H9 (cell line): ENCODE measurements around the gene FARS2. TPM values are rescaled to one million over a fixed set of nuclear protein-coding genes. Genes with fewer than 3 reads are reported as not detected.

Experiments used
- DNase-seq: peaks from one replicate; pipeline ENCODE4 v3.0.0-alpha.2; 2017
- H2AFZ ChIP-seq: one replicate; pipeline ENCODE4 v1.6.1; 2013; ENCODE audit warnings: mild to moderate bottlenecking, low read length, control low read depth, moderate library complexity
- H2AK5ac ChIP-seq: 2 replicates; pipeline ENCODE4 v1.6.1; 2013; ENCODE audit warnings: low read length, control low read depth, mixed read lengths; ENCODE audit not compliant: insufficient read length
- H2BK120ac ChIP-seq: one replicate; pipeline ENCODE4 v1.6.1; 2013; ENCODE audit warnings: low read depth, mild to moderate bottlenecking, low read length, control low read depth, inconsistent platforms; ENCODE audit not compliant: poor library complexity, severe bottlenecking
- H2BK12ac ChIP-seq: 2 replicates; pipeline ENCODE4 v1.6.1; 2013; ENCODE audit warnings: low read length, control low read depth, mixed read lengths, low read depth; ENCODE audit not compliant: insufficient read length
- H2BK15ac ChIP-seq: 2 replicates; pipeline ENCODE4 v1.6.1; 2013; ENCODE audit warnings: low read depth, low read length, control low read depth
- H2BK20ac ChIP-seq: one replicate; pipeline ENCODE4 v1.6.1; 2013; ENCODE audit warnings: low read depth, mild to moderate bottlenecking, low read length, control low read depth, inconsistent platforms; ENCODE audit not compliant: poor library complexity, severe bottlenecking
- H2BK5ac ChIP-seq: 2 replicates; pipeline ENCODE4 v1.6.1; 2013; ENCODE audit warnings: low read length, control low read depth, mixed read lengths; ENCODE audit not compliant: insufficient read length
- H3K14ac ChIP-seq: 2 replicates; pipeline ENCODE4 v1.6.1; 2013; ENCODE audit warnings: low read length, control low read depth; ENCODE audit not compliant: insufficient read depth
- H3K18ac ChIP-seq: 2 replicates; pipeline ENCODE4 v1.6.1; 2013; ENCODE audit warnings: low read depth, mild to moderate bottlenecking, mixed read lengths, low read length, control low read depth; ENCODE audit not compliant: insufficient read length
- H3K23ac ChIP-seq: 2 replicates; pipeline ENCODE4 v1.6.1; 2013; ENCODE audit warnings: low read length, control low read depth, mixed read lengths, low read depth; ENCODE audit not compliant: insufficient read length
- H3K23me2 ChIP-seq: 2 replicates; pipeline ENCODE4 v1.6.1; 2013; ENCODE audit warnings: low read depth, mild to moderate bottlenecking, mixed read lengths, low read length, control low read depth; ENCODE audit not compliant: insufficient read length, poor library complexity, severe bottlenecking
- H3K27ac ChIP-seq: 2 replicates; pipeline ENCODE4 v1.5.1; 2013; ENCODE audit warnings: low read length, control low read depth, mixed read lengths, low read depth; ENCODE audit not compliant: insufficient read length
- H3K27me3 ChIP-seq: 2 replicates; pipeline ENCODE4 v1.6.1; 2013; ENCODE audit warnings: low read length, control low read depth, inconsistent platforms; ENCODE audit not compliant: insufficient read depth
- H3K4ac ChIP-seq: 2 replicates; pipeline ENCODE4 v1.6.1; 2013; ENCODE audit warnings: low read depth, mild to moderate bottlenecking, control low read depth, inconsistent platforms, low read length, moderate library complexity
- H3K4me1 ChIP-seq: 2 replicates; pipeline ENCODE4 v1.6.1; 2013; ENCODE audit warnings: low read length, control low read depth, inconsistent platforms; ENCODE audit not compliant: insufficient read depth
- H3K4me2 ChIP-seq: 2 replicates; pipeline ENCODE4 v1.6.1; 2013; ENCODE audit warnings: low read length, control low read depth, mixed read lengths; ENCODE audit not compliant: insufficient read length, insufficient read depth
- H3K56ac ChIP-seq: 2 replicates; pipeline ENCODE4 v1.6.1; 2013; ENCODE audit warnings: low read depth, mild to moderate bottlenecking, mixed read lengths, low read length, control low read depth; ENCODE audit not compliant: insufficient read length
- H3K79me1 ChIP-seq: 2 replicates; pipeline ENCODE4 v1.6.1; 2013; ENCODE audit warnings: low read depth, mild to moderate bottlenecking, moderate library complexity, low read length, control low read depth, inconsistent platforms; ENCODE audit not compliant: insufficient read depth, poor library complexity, severe bottlenecking
- H3K79me2 ChIP-seq: 2 replicates; pipeline ENCODE4 v1.6.1; 2013; ENCODE audit warnings: low read length, control low read depth, inconsistent platforms; ENCODE audit not compliant: insufficient read depth
- H3K9ac ChIP-seq: 2 replicates; pipeline ENCODE4 v1.6.1; 2013; ENCODE audit warnings: low read length, control low read depth, mixed read lengths; ENCODE audit not compliant: insufficient read length; ENCODE audit errors: extremely low read depth
- H3K9me3 ChIP-seq: one replicate; pipeline ENCODE4 v1.6.1; 2013; ENCODE audit warnings: low read depth, low read length, inconsistent platforms; ENCODE audit not compliant: control insufficient read depth
- H3T11ph ChIP-seq: one replicate; pipeline ENCODE4 v1.6.1; 2013; ENCODE audit warnings: mild to moderate bottlenecking, low read length, control low read depth, inconsistent platforms
- H4K20me1 ChIP-seq: one replicate; pipeline ENCODE4 v1.6.1; 2013; ENCODE audit not compliant: control insufficient read depth, insufficient read length, insufficient read depth
- H4K5ac ChIP-seq: 2 replicates; pipeline ENCODE4 v1.6.1; 2013; ENCODE audit warnings: low read depth, mild to moderate bottlenecking, mixed read lengths, low read length, control low read depth; ENCODE audit not compliant: insufficient read length
- H4K8ac ChIP-seq: replicated peaks from 2 replicates; pipeline ENCODE4 v1.6.1; 2013; ENCODE audit warnings: low read length, control low read depth, mixed read lengths, low read depth; ENCODE audit not compliant: insufficient read length
- H4K91ac ChIP-seq: 2 replicates; pipeline ENCODE4 v1.6.1; 2013; ENCODE audit warnings: low read depth, mild to moderate bottlenecking, moderate library complexity, mixed read lengths, low read length, control low read depth; ENCODE audit not compliant: insufficient read length
- H3K27ac Mint-ChIP-seq, 3 experiments: 2 replicates in 2 of 3; 3 replicates in 1 of 3; pipeline ENCODE4 v1.8.0; 2020 to 2021; ENCODE audit warnings: mixed read lengths in 3 of 3, mild to moderate bottlenecking in 1 of 3, moderate library complexity in 1 of 3
- H3K27me3 Mint-ChIP-seq: 2 replicates; pipeline ENCODE4 v1.8.0; 2021; ENCODE audit warnings: low read depth, mild to moderate bottlenecking, moderate library complexity, mixed read lengths
- H3K36me3 Mint-ChIP-seq, 3 experiments: 2 replicates in 2 of 3; 3 replicates in 1 of 3; pipeline ENCODE4 v1.8.0; 2020 to 2021; ENCODE audit warnings: low read depth in 3 of 3, mixed read lengths in 3 of 3; ENCODE audit not compliant: insufficient read depth in 1 of 3
- H3K4me1 Mint-ChIP-seq, 2 experiments: 2 replicates each; pipeline ENCODE4 v1.8.0; 2020; ENCODE audit warnings: mixed read lengths in 2 of 2
- H3K4me3 Mint-ChIP-seq, 2 experiments: 2 replicates in 1 of 2; 3 replicates in 1 of 2; pipeline ENCODE4 v1.8.0; 2020 to 2021; ENCODE audit warnings: mild to moderate bottlenecking in 2 of 2, mixed read lengths in 2 of 2, moderate library complexity in 1 of 2
- H3K9me3 Mint-ChIP-seq, 2 experiments: 2 replicates in 1 of 2; 3 replicates in 1 of 2; pipeline ENCODE4 v1.8.0; 2020; ENCODE audit warnings: mild to moderate bottlenecking in 2 of 2, mixed read lengths in 2 of 2, moderate library complexity in 1 of 2
- WGBS: extraction: QIAGEN DNeasy Blood & Tissue Kit; methylation state at CpG from one replicate; pipeline ENCODE4 v1.1.7; 2013; ENCODE audit warnings: missing lambda C conversion rate, low lambda C conversion rate, mixed read lengths; ENCODE audit not compliant: insufficient read length; ENCODE audit errors: extremely low coverage; 5-methylcytosine and 5-hydroxymethylcytosine counted together
- total RNA-seq: library from RNA; stranded (reverse); gene quantifications from 2 replicates; pipeline ENCODE4 v1.2.1, GENCODE V29; 2021
- TF ChIP-seq, protein P1 (sequence below): fragments of 200-600 bp; sonication (generic); conservative IDR thresholded peaks from 3 replicates; pipeline ENCODE4 v1.8.0; 2021; ENCODE audit warnings: antibody characterized with exemption, mild to moderate bottlenecking

Gene FARS2
- total RNA-seq, 1 experiment from 2014 or later = 8.5 TPM

DNA sequence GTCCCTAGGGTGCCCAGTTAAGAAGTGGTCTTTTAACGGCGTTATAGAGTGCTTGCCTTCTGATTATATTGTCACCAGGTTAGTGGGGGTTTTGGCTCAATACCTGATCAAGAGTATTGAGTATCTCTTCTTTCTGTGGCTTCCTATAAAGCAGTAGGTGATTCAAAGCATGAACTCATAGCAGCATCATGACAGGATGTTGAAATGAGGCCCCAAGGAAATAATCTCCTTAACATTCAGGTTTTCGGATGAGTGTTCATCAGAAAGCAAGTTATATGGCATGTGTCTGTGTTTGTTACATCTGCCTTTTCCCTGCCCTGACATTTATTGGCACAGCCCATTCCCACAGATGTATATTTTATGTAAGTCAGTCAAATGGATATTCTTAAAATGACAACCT is 301.0 kb downstream of the FARS2 start:
- Histone ChIP-seq H2AFZ (no peak overlapping the region), H3K79me1 (no peaks in the 10 kb centered on the region), H3K23me2 (no peaks in the 10 kb centered on the region), H2BK12ac (no peak overlapping the region), H4K20me1 (no peaks in the 10 kb centered on the region), H3K4me1 (no peaks in the 10 kb centered on the region; the same call in 1 of the 2 replicates), H4K8ac (no peak overlapping the region), H3K23ac (no peak overlapping the region), H3K79me2 (no peaks in the 10 kb centered on the region), H2BK5ac (no peak overlapping the region), H3K27ac (no peak overlapping the region), H3K27me3 (no peaks in the 10 kb centered on the region), H4K91ac (no peak overlapping the region), H3K14ac (no peak overlapping the region), H3K9ac (no peak overlapping the region), H3K18ac (no peak overlapping the region), H3T11ph (no peak overlapping the region), H3K9me3 (no peaks in the 10 kb centered on the region), H4K5ac (no peak overlapping the region), H2BK15ac (no peak overlapping the region), H3K4ac (no peak overlapping the region), H3K56ac (no peak overlapping the region), H2BK20ac (no peak overlapping the region), H2BK120ac (no peak overlapping the region), H3K4me2 (no peak overlapping the region), H2AK5ac (no peak overlapping the region)
- H3K4me1 Mint-ChIP-seq = peaks cover 20 to 22% of the 10 kb centered on the region in 2 experiments
- WGBS = no CpG with 5 or more reads among the region's 3 CpGs
- TF ChIP-seq, protein P1, sequence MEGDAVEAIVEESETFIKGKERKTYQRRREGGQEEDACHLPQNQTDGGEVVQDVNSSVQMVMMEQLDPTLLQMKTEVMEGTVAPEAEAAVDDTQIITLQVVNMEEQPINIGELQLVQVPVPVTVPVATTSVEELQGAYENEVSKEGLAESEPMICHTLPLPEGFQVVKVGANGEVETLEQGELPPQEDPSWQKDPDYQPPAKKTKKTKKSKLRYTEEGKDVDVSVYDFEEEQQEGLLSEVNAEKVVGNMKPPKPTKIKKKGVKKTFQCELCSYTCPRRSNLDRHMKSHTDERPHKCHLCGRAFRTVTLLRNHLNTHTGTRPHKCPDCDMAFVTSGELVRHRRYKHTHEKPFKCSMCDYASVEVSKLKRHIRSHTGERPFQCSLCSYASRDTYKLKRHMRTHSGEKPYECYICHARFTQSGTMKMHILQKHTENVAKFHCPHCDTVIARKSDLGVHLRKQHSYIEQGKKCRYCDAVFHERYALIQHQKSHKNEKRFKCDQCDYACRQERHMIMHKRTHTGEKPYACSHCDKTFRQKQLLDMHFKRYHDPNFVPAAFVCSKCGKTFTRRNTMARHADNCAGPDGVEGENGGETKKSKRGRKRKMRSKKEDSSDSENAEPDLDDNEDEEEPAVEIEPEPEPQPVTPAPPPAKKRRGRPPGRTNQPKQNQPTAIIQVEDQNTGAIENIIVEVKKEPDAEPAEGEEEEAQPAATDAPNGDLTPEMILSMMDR = no peak
- H3K9me3 Mint-ChIP-seq = peaks cover 0 to 11% of the 10 kb centered on the region in 2 experiments; a peak in 3 of 5 replicates
- H3K36me3 Mint-ChIP-seq = peaks cover 0 to 7% (median 7%) of the 10 kb centered on the region in 3 experiments; a peak in 3 of 7 replicates
- H3K4me3 Mint-ChIP-seq = no peak overlapping the region
- no peak overlapping the region for H3K27ac Mint-ChIP-seq
- no peaks in the 10 kb centered on the region for H3K27me3 Mint-ChIP-seq
- no peak for DNase-seq
